Spleen (tissue), 7 donors: ENCODE results near the gene UPK3A.

Source experiments
- POLR2A ChIP-seq, 3 donors: fragments of 450-650 bp; IDR thresholded peaks; one replicate each; pipeline ENCODE4 v1.5.1; 2017; ENCODE audit warnings: antibody characterized with exemption in 3 of 3, mild to moderate bottlenecking in 1 of 3
- POLR2AphosphoS5 ChIP-seq, 3 donors: sonication (generic); formaldehyde crosslinking; IDR thresholded peaks; one replicate each; pipeline ENCODE4 v1.5.1; 2017; ENCODE audit warnings: antibody characterized with exemption in 3 of 3
- TF ChIP-seq, protein P1 (sequence below), 11 experiments: fragments of 200-600 bp in 7 of 11; fragments of 450-650 bp in 4 of 11; sonication (generic) in 4 of 11; IDR thresholded peaks in 8 of 11; conservative IDR thresholded peaks in 3 of 11; 1 replicate in 7 of 11; 2 replicates in 4 of 11; pipeline versions ENCODE4 v1.4.0 to v1.8.0; 2016 to 2021; ENCODE audit warnings: antibody characterized with exemption in 11 of 11, inconsistent platforms in 4 of 11, mild to moderate bottlenecking in 1 of 11
- donor health status: DM: no; HTN: no; CAD: no; lungs with moderate emphysema.
- donor health status: DM: no; HTN: no; CAD: no.
- donor health status: DM: no; HTN: no; CAD: no.

DNA sequence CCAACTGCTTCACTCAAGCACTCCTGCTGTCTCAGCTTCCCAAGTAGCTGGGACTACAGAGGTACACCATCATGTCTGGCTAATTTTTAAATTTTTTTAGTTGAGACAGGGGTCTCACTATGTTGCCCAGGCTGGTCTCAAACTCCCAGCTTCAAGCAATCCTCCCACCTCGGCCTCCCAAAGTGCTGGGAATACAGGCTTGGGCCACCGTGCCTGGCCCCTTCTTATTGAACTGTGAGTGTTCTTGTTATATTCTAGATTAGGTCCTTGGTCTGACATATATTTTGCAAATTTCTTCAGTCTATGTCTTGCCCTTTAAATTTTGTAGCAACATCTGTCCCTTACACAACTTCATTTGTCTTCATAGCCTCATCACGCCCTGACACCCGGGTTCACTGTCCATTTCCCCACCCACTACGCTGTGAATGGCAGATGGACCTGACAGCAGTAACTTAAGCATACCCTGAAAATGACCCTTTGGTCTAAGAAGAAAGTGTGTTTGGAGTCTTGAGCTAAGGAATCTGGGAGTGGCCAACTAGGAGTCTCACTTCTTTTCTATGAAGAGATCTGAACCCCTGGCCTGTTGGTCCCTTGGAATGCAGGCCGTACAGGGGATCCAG lies 20.8 kb downstream of the UPK3A start:
- TF ChIP-seq POLR2A (IDR thresholded peaks at IDR 0.05) (no peak), POLR2AphosphoS5 (IDR thresholded peaks at IDR 0.05) (no peak)
- TF ChIP-seq, protein P1, sequence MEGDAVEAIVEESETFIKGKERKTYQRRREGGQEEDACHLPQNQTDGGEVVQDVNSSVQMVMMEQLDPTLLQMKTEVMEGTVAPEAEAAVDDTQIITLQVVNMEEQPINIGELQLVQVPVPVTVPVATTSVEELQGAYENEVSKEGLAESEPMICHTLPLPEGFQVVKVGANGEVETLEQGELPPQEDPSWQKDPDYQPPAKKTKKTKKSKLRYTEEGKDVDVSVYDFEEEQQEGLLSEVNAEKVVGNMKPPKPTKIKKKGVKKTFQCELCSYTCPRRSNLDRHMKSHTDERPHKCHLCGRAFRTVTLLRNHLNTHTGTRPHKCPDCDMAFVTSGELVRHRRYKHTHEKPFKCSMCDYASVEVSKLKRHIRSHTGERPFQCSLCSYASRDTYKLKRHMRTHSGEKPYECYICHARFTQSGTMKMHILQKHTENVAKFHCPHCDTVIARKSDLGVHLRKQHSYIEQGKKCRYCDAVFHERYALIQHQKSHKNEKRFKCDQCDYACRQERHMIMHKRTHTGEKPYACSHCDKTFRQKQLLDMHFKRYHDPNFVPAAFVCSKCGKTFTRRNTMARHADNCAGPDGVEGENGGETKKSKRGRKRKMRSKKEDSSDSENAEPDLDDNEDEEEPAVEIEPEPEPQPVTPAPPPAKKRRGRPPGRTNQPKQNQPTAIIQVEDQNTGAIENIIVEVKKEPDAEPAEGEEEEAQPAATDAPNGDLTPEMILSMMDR (IDR thresholded peaks at IDR 0.05 in 8 of 11, conservative IDR thresholded peaks at IDR 0.05 in 3 of 11) = no peak
